ENCODE results near the gene MYCN.

GRCh38 chr2:15950088-15950952 lies 10.0 kb downstream of the MYCN start:
- TF ChIP-seq POLR2A (IDR thresholded peaks at IDR 0.05) (no peak), CTCF (IDR thresholded peaks at IDR 0.05) (no peak)
